Measurements from ENCODE around the gene DNTT.

DNTT gene

DNA sequence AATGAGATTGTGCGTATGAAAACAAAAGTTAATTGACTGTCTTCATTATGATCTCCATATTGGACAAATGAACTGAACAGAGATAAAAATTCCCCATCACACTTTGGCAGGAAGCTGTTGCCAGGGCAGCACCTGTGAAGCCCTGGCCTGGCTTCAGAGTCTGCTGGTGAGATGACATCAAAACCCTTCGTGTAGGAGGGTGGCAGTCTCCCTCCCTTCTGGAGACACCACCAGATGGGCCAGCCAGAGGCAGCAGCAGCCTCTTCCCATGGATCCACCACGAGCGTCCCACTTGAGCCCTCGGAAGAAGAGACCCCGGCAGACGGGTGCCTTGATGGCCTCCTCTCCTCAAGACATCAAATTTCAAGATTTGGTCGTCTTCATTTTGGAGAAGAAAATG, at the start of gene DNTT:
Gene DNTT (plus strand): TSS at position 205 of the 400 bp plus-strand sequence. CDS start 64 bp downstream, at position 269.
- no peak for DNase-seq

- no peak for DNase-seq
These were observed 49.3 kb upstream of the DNTT start for GRCh38 chr10:96254976-96255375.

- DNase-seq: no peak
These were observed 48.5 kb upstream of the DNTT start for GRCh38 chr10:96255549-96256333.

DNA sequence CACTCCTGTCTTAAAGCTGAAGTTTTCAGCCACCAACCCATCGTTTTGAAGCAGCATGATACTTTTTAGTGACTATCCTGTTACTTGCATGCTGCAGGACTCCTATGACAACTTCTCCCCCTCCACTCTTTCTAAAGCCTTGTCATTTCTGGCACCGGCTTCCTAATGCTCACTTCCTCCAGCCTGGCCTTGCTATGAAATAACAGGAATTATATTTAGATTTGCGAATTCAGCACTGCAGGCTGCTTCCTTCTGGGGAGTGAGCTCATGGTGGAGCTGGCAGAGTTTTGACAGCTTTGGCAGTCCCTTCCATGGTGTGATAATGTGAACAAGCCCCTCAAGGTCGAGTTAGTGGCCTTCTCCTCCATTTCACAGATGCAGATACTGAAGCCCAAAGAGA, 46.3 kb upstream of the DNTT start:
- no peak for DNase-seq

DNA sequence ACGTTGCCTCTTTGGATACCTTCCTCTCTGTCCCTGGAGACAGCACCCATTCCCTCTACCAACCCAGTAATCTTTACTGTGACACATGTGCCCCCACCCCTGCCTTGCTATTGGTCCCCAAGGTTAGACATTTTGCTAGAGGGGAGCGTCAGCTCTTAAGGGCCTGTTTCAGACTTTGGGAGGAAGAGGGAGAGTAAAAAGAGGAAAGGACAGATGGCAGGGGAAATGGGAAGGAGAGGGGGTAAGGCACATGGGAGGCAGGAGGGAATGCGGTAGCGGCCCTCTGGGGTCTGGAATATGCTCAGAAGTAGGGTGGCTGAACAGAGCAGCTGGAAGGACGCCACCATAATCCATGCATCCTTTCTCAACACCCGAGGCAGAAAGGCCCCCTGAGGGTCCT, 45.1 kb upstream of the DNTT start:
- no peak for DNase-seq

DNA sequence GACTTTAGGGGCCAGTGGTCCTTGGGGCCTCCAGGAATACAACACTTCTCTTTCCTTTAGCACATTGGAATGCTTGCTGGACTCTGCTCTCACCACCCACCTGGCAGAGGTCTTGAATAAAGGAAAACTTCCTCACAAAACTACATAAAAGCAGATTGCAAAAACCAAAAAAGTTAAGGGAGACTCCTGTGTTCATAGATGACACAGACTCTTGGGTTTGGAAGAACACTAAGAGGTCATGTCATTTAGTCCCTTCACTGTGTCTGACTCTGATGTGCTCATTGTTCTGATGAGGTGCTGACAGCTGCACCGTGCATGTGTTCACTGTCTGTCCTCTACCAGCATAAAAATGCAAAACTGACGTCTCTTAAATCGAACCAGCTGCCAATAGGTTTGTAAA, 44.2 kb upstream of the DNTT start:
- no peak for DNase-seq

- no peak for DNase-seq
These were observed 43.1 kb upstream of the DNTT start for GRCh38 chr10:96261132-96261531.

- DNase-seq: no peak
These were observed 42.3 kb upstream of the DNTT start for GRCh38 chr10:96261930-96262329.

DNA sequence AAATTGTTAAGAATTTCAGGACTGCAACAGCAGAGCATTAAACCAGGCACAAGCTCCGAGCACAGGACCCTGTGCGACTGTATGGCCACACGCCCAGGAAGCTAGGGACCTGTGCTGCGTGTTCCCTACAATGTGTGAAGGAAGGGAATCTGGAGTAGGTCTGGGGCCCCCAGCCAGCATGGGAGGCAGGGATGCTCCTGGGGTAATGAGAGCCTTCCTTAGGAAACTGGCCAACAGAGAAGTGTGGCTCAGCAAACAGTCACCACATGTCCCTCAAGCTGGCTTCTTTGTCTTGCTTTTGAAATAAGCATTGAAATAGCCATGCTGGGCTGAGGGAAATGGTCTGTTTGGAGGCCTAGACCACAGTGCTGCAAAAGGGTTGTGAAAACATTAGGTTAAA, 41.1 kb upstream of the DNTT start:
- DNase-seq: no peak

- no peak for DNase-seq
These were observed 40.6 kb upstream of the DNTT start for GRCh38 chr10:96263669-96264068.

- DNase-seq: no peak
These were observed 39.3 kb upstream of the DNTT start for GRCh38 chr10:96264938-96265337.

DNA sequence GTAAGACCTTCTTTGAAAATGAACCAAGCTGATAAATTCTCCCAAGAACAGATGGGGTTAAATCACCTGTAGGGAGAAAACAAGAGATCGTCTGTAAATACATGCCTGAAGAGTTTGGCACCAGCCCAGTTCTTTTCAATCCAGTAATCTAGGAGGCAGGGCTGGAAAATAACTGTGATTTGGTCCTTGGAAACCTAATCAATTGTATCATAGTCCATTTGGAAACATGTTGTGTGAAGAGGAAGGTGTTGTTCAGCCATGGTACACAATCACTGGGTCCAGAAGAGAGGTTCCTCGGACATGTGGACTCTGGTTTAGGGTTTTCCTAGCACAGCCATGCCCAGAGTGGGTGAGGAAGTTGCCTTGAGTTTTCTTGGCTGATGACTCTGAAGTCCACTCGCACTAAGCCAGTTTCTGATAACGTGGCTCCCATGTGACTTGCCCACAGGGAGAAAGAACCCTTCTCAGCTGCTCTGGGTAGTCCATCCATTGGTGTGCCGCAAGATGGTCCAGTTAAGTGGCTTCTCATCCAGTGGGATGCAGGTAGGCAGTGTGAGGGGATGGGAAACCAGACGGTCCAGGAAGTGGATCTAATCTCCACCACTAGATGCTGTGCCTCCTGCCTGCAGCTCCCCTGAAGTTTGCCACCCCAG, 38.0 kb upstream of the DNTT start:
- no peak for DNase-seq

- no peak for DNase-seq
These were observed 37.0 kb upstream of the DNTT start for GRCh38 chr10:96267234-96267705.

DNA sequence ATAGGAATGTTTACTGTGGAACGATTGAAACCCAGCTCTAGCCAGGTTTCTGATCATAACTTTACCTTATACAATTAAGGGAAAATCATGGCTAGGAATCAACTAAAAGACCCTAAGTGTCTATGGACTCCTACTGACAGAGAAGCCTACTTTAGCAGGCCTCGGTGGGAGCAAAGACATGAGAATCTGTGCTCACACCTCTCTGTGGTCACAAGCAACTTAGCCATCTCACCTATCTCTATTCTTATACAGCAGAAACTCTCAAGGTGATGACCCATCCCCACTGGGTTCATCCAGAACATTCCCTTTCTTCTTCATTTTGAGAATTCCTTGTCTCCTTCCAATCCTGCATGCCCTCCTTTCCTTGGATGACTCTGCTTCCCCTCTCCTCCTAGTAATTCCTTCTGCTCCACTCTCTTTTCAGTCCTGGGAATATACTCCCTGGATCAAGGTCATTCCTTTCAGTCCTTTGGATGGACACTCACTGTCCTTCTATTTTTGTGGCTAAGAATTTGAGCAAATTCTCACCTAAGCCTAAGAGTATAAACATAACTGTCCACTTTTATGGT, 35.8 kb upstream of the DNTT start:
- no peak for DNase-seq

DNA sequence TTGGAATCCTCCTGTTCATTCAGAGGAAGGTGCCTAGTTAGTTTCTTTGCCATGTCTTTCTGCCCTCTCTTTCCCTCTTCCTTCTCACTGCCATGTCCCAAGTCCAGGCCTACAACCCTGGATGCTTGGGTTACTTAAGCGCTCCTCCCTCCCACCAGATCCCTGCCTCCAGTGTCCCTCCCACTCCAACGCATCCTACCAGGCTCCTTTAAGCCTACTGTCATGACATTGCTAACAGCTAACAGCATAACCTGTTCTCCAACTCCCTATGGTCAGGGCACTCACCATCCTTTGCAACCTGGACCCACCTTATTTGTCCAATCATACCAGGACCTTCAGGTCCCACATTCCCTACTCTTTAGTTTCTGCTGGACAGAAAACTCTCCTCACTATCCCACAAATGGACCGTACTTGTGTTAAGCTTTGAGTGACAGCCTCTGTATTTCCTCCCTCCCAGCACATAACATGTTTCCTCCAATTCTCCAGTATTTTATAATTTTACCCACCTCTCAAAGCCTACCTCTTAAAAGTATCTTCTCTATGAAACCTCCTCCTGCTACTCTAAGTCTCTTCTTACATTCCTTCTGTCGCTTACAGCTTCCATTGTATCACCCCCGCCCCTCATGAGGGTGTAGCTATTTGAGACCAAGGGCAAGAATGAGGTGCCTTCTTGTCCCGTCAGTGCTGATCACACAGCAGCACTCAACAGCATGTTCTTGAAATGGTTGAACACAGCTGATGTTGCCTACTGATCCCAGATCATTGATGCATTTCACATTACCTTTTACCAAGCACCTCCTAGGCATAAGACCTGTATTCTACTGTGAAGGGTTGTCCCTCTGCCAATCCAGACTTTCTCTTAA, 34.6 kb upstream of the DNTT start:
- DNase-seq: no peak

- DNase-seq: no peak
These were observed 33.7 kb upstream of the DNTT start for GRCh38 chr10:96270571-96270970.

DNA sequence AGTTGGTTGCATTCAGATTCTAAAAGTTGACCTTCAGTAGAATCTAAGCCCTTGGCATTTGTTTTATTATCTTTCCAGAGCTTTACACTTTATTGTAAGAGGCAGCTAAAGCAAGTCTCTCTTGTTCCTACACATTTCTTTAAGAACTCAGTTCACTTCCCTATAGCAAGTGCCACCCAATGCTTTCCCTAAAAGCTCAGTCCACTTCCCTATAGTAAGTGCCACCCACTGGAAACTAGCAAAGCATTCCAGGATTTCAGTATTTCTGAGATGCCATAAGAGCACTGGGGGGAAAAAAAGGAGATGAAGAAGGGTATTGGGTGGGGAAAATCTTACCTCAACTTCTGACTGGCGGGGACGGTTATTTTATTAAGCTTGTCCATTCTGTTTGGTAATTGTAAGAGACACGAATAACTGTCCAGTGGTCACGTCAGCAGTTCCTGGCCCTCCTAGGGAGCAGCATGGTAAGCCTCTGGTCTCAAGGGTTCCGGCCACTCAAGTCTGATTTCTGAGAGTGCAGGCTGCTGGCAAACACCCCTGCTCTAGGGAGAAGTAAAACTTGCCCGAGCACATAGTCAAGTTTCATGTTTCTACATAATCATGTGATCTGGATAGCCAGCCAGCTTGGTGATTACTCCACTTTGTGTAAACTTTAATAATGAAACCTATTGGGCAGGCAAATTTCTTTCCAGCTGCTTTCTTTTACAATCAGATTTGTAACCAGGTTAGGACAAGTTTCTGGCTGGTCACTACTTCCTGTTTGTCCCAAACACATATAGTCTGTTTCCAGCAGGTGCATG, 33.0 kb upstream of the DNTT start, which contains the start of gene BLNK:
Gene BLNK (minus strand): TSS at position 554 of the 800 bp plus-strand sequence. CDS start 171 bp downstream, at position 383.
- DNase-seq: no peak

DNA sequence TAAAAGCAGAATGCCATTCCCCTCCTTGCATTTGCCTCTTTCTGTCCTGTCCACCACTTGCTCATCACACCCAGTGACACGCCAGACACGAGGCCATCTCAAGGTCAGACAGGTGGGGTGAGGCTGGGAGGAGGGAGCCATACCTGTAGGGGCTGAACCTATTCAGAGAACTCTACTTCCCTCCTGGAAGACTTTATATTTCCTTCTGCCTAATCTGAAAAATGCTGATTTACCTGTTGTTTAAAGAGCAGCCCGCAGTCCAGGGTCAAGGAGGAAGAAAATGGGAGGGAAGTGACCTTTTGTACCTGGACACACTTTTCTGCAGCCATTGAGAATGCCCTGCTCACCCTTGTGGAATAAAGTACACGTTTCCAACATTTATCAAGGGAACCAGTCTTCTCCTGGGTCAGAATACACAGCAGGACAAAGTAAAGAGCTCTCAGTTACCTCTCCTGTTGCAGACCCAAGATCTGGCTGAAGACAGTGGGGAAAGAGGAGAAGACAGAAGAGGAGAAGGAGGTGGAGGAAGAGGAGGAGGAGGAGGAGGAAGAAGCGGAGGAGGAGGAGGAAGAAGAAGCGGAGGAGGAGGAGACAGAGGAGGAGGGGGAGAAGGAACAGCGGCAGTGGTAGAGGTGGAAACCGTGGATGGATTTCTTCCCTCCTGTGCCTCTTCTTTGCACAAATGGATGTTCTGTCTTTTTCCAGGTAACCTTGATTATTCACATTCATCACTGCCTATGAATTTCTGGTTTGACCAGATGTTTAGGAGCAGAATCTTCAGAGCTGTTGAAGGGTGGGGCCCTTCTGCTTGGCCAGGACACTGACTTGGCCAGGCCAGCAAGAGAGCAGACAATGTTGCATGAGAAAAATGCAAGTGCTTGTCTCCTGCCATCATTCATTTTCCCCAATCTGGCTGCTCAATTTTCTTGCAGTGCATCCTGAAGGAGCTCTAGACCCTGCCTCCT, 31.6 kb upstream of the DNTT start:
- DNase-seq: no peak

DNA sequence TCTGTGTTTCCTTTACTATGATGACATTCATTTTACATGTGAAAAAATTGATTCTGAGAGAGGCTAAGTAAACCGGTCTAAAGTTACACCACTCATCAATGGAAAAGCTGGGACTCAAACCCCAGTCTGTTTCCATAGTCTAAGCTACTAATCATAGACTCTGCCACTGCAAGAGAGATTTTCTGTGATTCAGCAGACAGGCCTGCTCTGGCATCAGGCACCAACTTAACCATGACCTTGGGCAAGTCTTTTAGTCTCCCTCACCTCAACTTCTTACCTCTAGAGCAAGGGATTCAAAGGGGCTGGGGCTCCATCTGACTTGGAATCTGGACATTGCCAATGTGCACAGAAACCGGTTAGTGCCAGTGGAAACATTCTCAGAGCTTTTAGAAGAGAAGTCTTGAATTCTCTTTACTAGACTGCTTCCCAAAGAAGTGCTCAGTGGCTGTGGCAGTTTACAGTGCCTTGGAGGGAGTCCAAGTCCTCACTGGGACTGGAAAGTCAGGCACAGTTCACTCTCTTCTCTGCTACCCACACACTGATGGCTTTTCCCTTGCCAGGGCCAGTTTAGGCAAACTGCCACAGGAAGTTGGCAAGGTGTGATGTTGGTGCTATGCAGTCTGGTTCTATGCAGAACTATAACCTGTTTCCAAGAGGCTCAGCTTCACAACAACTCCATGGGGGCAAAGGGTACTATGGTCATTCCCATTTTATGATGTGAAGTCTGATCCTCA, 28.4 kb upstream of the DNTT start:
- DNase-seq: no peak

DNA sequence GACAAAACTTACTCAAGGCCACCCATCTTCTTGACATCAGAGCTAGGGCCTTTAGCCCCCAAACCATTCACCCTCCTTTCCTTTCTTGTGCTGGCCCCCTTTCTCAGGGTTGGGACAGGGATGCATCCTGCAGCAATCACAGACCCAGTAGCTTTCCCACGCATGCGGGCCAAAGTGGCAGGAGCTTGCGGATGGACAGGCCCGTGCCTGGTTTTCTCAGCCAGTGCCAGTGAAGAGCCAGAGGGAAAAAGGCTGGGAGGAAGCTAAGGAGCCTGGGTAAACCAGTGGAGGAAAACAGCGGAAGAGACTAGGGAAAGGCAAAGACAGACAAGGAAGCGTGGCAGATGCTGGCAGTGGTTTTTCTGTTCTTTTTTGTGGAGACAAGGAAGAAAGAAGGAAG, 27.8 kb upstream of the DNTT start:
- DNase-seq: no peak

Data from NCI-H187 treated with DMSO at 0.1 percent for 48 hours (cell line).